GM19452 (cell line): ENCODE data around the gene RPL9.

Experiments
- ATAC-seq: cut with Tn5 transposase; IDR thresholded peaks from one replicate; pipeline ENCODE4 v1.9.1; 2021; ENCODE audit not compliant: unreplicated experiment

Gene RPL9

DNA sequence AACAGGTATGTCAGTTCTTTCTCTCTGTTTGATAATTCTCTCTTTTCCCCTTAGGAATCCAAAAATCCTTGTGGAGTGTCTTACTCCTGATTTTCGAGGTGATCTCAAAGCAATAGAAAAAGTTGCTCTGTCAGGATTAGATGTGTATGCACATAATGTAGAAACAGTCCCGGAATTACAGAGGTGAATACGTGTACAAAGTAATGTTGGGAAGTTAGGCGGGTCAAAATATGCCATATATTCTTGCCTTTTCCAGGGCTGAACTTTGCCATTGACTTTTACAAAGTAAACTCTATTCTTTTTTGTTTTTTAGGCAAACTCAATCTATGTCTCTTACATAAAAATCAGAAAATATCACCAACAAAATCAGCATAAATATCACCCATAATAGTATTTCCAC is 8.7 kb upstream of the RPL9 start:
- no peak for ATAC-seq

DNA sequence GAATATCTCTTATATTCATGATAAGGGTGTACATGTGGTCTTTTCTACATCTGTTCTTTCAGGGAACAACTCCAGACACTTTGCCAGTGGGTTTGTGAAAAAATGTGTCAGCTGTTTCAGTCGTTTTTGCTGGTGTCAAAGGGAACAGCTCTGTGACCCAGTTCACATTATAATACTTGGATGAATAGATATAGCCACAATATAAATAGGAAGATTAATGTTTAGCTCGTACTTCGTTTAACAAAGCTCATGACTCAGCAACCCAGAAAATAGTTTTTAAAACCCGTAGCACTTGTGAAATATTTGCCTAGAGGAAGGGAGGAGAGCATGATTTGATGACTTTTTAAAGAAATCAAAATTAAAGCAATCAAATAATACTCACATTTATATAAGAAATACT is 8.0 kb upstream of the RPL9 start:
- ATAC-seq = no peak

DNA sequence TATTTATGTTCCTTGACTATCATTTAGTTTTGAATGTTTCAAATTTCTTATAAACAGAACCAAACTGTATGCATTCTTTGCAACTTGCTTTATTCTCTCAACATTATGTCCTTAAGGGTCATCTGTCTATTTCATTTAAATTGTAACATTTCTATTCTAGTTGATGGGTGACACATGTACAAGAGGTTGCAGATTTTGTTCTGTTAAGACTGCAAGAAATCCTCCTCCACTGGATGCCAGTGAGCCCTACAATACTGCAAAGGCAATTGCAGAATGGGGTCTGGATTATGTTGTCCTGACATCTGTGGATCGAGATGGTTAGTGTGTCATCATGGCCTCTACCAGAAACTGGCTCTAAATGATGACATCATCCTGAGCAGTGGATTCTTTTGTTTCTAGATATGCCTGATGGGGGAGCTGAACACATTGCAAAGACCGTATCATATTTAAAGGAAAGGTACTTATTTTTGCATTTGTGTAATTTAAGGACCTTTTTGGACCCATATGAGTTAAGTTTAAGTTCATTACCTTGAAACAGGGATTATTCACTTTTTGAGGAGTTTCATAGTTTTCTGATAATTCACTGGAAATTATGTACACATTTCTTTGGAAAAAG is 6.3 kb upstream of the RPL9 start:
- no peak for ATAC-seq

DNA sequence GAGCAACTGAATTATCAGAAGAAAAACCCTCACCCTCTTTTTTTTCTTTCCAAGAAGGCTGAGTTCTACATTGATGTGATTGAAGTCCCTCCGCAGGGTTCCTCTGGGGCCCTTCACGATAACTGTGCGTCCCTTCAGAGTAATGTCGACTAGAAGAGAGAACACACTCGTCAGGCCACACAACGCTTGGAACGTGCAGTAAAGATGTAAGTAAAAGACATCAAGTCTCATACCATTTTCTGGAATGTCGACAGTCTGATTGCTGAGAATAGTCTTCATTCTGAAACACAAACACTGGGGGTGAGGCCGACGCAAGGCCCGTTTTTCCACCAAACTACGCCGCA is 589 bp downstream of the RPL9 start:
- peak; percentile 1 for ATAC-seq

DNA sequence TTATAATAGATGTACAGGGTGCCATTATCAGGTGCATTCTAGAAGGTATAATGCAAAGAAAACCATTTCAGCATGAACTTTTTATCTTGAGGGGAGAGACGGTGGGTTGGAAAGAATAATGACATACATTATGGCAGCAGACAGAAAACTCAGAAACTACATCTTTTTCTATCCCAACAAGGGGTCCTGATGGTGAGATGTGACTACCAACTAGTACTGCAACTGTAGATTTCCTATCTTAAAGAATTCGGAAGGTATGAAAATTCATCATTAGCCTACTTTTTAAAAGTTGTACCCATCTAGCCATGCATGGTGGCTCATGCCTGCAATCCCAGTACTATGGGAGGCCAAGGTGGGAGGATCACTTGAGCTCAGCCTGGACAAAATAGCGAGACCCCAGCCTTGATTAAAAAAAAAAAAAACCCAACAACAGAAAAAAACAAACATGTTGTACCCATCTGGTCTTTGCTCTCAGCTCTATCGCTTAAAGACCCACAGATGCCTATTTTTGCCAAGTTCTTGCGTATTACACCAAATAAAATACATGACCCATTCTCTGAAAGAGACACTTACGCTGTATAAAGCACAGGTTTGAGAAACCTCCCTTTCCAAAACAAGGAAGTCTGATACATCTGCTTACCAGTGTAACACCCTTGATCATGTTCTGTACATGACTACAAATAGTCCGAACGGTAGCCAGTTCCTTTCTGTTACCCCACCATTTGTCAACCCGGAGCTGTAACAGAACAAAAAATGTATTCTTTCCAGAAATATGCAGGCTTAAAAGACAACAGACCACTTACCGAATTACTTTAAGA is 1.6 kb downstream of the RPL9 start:
- no peak for ATAC-seq

DNA sequence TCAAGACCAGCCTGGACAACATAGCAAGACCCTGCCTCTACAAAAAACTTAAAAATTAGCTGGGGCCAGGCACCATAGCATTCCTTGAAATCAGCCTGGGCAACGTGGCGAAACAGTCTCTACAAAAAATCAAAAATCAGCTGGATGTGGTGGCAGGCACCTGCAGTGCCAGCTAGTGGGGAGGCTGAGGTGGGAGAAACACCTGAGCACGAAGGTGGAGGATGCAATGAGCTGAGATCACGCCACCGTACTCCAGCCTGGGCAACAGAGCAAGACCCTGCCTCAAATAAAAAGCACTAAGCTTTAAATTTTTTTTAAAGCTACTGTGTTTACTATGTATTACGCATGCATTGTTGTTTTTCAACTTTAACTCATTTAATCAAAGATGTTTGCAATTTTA is 3.2 kb downstream of the RPL9 start:
- ATAC-seq = no peak

DNA sequence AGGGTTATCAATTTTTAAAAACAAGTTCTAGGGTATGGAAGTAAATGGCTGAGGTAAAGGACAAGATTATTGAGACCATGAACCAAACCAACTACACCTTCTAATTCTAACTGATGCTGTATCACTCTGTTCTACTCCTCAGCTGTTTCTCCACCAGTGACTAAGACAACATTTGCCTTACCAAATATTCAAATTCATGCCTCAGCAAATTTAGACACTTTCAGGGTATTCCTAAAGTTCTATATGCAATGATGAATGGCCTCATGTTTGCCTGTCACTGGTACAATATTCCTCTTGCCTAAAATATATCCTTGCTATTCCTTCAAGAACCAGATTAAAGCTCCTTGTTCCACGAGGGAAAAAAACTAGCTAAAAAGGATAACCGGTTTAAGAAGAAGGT is 5.0 kb downstream of the RPL9 start:
- no peak for ATAC-seq

DNA sequence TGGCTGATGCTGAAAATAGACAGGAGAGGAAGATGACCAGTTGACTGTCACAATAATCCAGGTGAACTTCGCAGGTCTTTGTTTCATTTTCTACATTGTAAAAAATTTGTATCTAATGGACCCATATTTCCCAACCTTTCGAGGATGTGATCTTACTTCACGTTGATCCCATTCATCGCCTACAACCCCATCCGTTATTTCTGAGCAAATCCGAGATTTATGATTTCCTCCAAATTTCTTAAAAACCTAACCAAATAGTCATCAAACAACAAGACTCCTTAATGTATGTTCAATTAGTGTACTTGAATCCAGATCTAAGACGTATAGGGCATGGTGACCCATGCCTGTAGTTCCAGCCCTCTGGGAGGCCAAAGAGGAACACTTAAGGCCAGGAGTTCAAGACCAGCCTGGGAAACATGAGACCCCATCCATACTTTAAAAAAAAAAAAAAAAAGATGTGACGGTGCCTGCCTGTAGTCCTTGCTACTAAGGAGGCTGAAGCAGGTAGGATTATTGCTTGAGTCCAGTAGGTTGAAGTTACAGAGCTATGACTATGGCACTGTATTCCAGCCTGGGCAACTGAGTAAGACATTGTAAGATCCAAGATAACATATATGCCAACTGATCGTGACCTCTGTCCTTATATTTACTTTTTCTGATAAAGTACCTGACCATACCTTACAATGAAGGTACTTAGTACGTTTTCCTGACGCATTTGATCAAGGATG is 5.7 kb downstream of the RPL9 start:
- no peak for ATAC-seq

DNA sequence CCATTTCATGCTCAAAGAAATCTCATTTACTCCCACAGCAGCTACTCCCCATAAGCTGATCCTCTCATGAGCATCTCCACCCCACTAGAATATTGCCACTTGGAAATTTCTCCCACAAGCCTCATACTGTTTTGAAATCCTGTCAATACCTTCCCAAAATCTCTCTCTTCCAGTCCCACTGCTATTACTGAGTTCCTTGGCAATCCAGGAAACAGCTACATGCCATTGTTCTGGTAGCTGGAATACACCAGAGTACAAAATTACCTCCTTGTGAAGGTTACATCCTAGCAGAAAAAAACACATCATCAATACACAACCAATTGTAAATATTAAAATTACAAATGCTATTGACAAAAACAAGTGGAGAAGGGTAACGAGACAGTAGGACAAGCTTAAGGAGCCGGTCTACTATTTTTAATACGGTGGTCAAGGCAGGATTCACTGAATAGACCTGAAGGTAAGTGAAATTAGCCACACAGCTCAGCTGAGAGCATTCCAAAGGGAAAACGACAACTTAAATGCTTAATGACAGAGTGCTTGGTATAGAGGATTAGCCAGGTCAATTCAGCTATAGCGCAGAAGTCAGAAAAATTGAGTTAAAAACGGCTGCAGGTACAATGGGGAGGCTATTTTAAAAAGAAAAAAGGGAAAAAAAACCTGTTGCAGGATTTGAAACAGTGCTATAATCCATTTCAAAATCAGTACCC is 6.4 kb downstream of the RPL9 start:
- ATAC-seq = no peak

DNA sequence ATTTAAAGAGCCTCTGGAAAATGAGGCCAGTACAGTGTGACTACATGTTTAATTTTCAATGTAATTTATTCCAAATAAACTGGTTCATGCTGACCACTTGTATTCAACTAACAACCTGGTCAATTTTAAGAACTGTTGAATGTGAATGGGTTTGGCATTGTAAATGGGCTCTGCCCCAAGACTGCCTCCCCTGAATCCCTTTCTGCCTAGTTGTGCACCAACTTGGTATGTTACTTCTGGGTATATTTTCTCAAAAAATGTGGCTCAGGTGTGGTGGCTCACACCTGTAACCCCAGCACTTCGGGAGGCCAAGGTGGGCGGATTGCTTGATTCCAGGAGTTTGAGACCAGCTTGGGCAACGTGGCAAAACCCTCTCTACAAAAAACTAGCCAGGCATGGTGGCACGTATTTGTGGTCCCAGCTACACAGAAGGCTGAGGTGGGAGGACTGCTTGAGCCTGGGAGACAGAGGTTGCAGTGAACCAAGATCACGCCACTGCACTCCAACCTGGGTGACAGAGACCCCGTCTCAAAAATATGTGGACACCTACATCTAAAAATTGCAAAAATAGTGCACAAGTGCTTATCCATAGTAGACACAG is 7.2 kb downstream of the RPL9 start:
- no peak for ATAC-seq

DNA sequence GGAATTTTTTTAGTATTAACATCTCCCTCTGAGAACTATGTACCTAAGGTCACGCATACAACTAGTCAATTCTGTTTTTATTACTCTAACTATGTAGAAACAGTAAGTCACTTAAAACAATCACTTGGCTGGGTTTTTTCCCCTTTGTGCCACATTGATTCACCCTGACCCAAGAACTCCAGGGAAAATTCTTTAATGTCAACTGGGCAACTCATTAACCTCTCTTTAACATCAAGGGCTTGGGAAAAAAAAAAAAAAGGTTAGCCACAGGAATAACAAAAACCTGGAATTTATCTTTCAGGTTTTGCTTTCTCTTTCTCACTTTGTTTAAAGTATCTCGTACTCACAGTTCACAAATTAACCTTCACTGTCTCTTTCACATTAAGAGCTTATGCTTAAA is 8.1 kb downstream of the RPL9 start:
- ATAC-seq = no peak

DNA sequence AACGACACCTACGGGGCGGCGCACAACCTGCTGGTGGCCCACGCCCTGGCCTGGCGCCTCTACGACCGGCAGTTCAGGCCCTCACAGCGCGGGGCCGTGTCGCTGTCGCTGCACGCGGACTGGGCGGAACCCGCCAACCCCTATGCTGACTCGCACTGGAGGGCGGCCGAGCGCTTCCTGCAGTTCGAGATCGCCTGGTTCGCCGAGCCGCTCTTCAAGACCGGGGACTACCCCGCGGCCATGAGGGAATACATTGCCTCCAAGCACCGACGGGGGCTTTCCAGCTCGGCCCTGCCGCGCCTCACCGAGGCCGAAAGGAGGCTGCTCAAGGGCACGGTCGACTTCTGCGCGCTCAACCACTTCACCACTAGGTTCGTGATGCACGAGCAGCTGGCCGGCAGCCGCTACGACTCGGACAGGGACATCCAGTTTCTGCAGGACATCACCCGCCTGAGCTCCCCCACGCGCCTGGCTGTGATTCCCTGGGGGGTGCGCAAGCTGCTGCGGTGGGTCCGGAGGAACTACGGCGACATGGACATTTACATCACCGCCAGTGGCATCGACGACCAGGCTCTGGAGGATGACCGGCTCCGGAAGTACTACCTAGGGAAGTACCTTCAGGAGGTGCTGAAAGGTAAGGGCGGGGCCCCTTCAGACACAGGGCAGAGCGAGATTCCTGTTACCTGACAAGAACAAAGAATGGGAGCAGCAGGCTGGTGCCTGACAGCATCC is 11.7 kb downstream of the RPL9 start:
- ATAC-seq = peak; percentile 77

DNA sequence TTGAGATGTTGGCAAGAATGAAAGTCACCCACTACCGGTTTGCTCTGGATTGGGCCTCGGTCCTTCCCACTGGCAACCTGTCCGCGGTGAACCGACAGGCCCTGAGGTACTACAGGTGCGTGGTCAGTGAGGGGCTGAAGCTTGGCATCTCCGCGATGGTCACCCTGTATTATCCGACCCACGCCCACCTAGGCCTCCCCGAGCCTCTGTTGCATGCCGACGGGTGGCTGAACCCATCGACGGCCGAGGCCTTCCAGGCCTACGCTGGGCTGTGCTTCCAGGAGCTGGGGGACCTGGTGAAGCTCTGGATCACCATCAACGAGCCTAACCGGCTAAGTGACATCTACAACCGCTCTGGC is 12.3 kb downstream of the RPL9 start:
- ATAC-seq = no peak

DNA sequence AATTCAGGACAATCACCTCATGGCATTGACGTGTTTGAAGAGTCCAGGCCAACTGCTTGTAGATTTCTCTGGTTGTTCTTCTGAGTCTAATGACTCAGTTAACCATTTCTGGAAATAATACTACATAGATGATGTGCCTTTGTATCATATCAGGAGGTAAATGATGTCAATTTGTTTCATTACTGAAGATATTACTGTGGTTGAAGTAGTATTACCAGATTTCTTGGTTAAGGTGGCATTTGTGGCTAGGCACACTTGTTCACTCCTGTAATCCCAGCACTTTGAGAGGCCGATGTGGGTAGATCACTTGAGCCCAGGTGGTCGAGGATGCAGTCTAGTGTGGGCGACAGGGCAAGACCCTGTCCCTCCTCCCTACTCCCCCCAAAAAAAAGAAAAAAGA is 15.7 kb downstream of the RPL9 start:
- ATAC-seq = no peak

DNA sequence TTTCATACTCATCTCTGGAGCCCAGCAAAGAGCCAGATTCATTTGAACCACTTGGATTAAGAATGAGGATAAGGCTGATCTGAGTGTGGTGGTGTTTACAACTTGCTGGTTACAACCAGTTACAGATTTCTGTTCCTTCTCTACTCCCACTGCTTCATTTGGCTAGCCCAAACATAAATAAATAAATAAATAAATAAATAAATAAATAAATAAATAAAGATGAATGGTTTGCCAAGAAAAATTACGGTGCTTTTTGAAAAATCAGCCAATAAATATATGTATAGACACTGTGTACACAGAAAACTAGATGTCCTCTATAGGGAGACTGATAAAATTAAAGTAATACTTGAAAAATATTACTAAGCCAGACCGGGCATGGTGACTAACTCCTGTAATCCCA is 17.1 kb downstream of the RPL9 start:
- no peak for ATAC-seq

DNA sequence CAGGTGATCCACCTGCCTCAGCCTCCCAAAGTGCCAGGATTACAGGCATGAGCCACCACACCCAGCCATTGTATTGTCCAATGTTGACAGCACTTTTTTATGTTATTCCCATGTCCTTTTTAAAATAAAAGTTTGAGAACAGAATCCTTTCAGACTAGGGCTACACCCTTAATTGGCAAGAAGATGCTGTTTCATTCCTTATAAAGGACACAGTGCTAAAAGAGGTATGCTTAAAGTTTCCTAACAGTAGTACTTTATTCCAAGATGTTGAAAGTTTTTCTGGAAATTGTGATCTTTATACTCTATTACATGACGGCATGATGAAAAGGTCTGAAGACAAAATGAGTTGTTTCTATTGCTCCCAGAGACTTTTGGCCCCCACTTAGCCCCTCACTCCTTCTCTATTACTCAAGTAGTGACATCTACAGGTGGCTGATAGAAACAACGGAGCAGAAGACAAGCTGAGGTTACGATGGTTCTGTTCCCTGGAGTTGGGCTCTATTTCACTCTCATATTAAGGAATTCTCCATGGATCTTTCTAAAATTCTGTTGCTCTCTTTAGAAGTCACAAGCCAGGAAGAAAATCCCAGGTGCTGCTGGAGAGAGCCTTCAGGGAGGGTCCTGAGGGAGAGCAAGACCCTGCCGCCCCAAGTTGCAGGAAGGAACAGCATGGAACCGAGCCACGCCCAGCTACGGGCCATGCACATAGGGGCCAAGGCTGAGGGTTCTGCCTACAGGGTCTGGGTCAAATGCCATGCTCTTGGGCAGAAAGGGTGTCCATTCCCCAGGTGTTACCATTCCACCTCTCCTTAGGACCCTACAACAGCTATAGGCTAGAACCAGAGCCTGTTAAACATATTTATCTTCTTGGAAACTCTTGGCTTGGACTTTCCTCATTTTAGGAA is 22.8 kb downstream of the RPL9 start:
- no peak for ATAC-seq

DNA sequence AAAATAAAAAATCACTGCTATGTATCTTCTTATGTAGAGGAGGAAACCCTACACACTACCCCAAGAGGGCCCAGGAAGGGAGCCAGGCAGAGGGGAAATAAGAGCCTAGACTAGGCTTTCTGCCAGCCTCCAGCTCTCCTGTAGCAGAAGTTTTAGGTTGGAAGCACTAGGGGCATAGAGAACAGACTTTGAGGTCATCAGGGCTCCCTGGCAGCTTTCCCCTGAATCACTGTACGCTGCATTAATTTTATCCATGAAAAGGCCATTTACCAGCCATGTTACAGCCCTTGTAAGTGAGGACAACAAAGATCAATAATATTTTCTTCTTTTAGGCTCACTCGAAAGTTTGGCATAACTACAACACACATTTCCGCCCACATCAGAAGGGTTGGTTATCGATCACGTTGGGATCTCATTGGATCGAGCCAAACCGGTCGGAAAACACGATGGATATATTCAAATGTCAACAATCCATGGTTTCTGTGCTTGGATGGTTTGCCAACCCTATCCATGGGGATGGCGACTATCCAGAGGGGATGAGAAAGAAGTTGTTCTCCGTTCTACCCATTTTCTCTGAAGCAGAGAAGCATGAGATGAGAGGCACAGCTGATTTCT is 24.7 kb downstream of the RPL9 start:
- ATAC-seq = no peak

DNA sequence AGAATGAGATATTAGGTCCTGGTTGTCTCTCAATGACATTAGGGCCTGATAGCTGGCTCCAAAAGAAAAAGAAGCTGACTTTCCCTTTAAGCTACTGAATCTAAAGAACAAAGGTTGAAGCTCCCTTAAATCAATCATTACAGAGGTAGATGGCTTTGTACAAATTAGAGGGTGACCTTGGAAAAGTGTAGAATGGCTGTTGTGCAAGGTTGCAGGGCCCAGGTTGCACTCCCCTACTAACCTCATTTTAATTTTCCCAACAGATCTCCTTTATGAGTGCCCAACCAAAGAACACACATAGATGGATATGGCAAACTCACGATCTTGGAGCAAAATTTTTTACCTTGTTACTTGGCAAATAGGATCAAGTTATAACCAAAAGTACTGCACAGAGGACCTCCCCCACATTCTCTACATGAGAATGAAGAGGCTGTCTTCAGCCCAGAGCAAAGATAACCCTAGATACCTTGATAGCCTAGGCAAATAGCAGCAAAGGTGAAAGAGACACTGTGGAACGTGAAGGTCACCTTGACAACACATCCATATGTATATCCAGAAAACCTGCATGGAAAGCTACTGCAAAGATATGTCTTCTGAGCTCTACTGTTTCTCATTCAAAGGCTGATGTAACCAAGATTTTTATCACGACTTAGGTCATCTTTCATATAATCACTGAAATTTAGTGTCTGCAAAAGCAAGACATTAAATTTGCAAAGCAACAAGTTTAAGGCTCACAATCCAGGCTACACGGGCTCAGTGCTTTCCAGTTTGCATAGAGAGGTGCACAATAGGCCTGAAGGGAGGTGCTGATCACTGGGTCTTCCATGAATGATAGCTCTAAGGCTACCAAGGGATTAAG is 29.0 kb downstream of the RPL9 start:
- no peak for ATAC-seq
